MM.1S (cell line): ENCODE data around the gene KCNK16.

Source experiments
- DNase-seq: peaks from one replicate; pipeline ENCODE4 v3.0.0-alpha.2; 2015
- H2AFZ ChIP-seq: fragments of 300-600 bp; sonication (generic); 2 replicates; pipeline ENCODE4 v1.6.0; 2016; ENCODE audit warnings: antibody characterized with exemption, low read length
- H3F3A ChIP-seq: fragments of 300-600 bp; sonication (generic); 2 replicates; pipeline ENCODE4 v1.6.1; 2016; ENCODE audit warnings: mild to moderate bottlenecking, antibody characterized with exemption, low read length, moderate library complexity, mixed read lengths; ENCODE audit not compliant: insufficient read depth
- H3K27ac ChIP-seq: fragments of 300-600 bp; sonication (generic); 2 replicates; pipeline ENCODE4 v1.5.1; 2016; ENCODE audit warnings: mild to moderate bottlenecking, low read length
- H3K27me3 ChIP-seq: fragments of 300-600 bp; sonication (generic); replicated peaks from 2 replicates; pipeline ENCODE4 v1.6.0; 2016; ENCODE audit warnings: low read length; ENCODE audit not compliant: insufficient read depth
- H3K36me3 ChIP-seq: fragments of 300-600 bp; sonication (generic); replicated peaks from 2 replicates; pipeline ENCODE4 v1.6.1; 2016; ENCODE audit warnings: mild to moderate bottlenecking, low read length, mixed read lengths; ENCODE audit not compliant: insufficient read depth
- H3K4me1 ChIP-seq: fragments of 300-600 bp; sonication (generic); 2 replicates; pipeline ENCODE4 v1.6.1; 2016; ENCODE audit warnings: low read length, mixed read lengths
- H3K4me2 ChIP-seq: fragments of 300-600 bp; sonication (generic); 2 replicates; pipeline ENCODE4 v1.6.0; 2016; ENCODE audit warnings: low read depth, low read length
- H3K4me3 ChIP-seq: fragments of 300-600 bp; sonication (generic); 2 replicates; pipeline ENCODE4 v1.5.1; 2016; ENCODE audit warnings: low read length, mixed read lengths
- H3K79me2 ChIP-seq: fragments of 300-600 bp; sonication (generic); 2 replicates; pipeline ENCODE4 v1.6.1; 2016; ENCODE audit warnings: mixed run types, low read length, mixed read lengths
- H3K9ac ChIP-seq: fragments of 300-600 bp; sonication (generic); 2 replicates; pipeline ENCODE4 v1.6.1; 2016; ENCODE audit warnings: low read length, mixed read lengths
- H3K9me2 ChIP-seq: fragments of 300-600 bp; sonication (generic); replicated peaks from 2 replicates; pipeline ENCODE4 v1.6.1; 2016; ENCODE audit warnings: mild to moderate bottlenecking, low read length, mixed read lengths; ENCODE audit not compliant: insufficient read depth
- H3K9me3 ChIP-seq: fragments of 300-600 bp; sonication (generic); replicated peaks from 2 replicates; pipeline ENCODE4 v1.6.1; 2016; ENCODE audit warnings: mild to moderate bottlenecking, low read length, mixed read lengths; ENCODE audit not compliant: insufficient read depth
- H4K20me1 ChIP-seq: fragments of 300-600 bp; sonication (generic); 2 replicates; pipeline ENCODE4 v1.6.1; 2016; ENCODE audit warnings: mild to moderate bottlenecking, low read length, moderate library complexity, mixed read lengths; ENCODE audit not compliant: insufficient read depth
- CTCF ChIP-seq: fragments of 300-600 bp; sonication (generic); IDR thresholded peaks from 2 replicates; pipeline ENCODE4 v1.5.1; 2016; ENCODE audit warnings: antibody characterized with exemption, low read length, mixed read lengths
- EZH2 ChIP-seq: fragments of 300-600 bp; sonication (generic); optimal IDR thresholded peaks from 2 replicates; pipeline ENCODE3; 2017; ENCODE audit warnings: low read depth, mild to moderate bottlenecking, antibody characterized with exemption, low read length, mixed read lengths
- EZH2phosphoT487 ChIP-seq: fragments of 300-600 bp; sonication (generic); IDR thresholded peaks from 2 replicates; pipeline ENCODE4 v1.6.1; 2018; ENCODE audit warnings: antibody characterized with exemption, low read length

The KCNK16 gene

GRCh38 chr6:39347206-39347605, 24.7 kb upstream of the KCNK16 start:
- H3F3A ChIP-seq = no peaks in the 10 kb centered on the region
- H3K9me3 ChIP-seq = no peaks in the 10 kb centered on the region
- H3K79me2 ChIP-seq = no peaks in the 10 kb centered on the region
- H3K4me1 ChIP-seq = no peaks in the 10 kb centered on the region
- no peaks in the 10 kb centered on the region for H4K20me1 ChIP-seq
- H3K9me2 ChIP-seq = no peaks in the 10 kb centered on the region
- H3K4me2 ChIP-seq = no peak overlapping the region
- no peaks in the 10 kb centered on the region for H3K27me3 ChIP-seq
- no peak overlapping the region for H2AFZ ChIP-seq
- no peak for DNase-seq
- no peak overlapping the region for H3K9ac ChIP-seq
- no peak overlapping the region for H3K27ac ChIP-seq
- H3K4me3 ChIP-seq = no peak overlapping the region
- TF ChIP-seq EZH2 (no peak), CTCF (no peak), EZH2phosphoT487 (no peak)
- no peaks in the 10 kb centered on the region for H3K36me3 ChIP-seq

- H2AFZ ChIP-seq = no peak overlapping the region
- DNase-seq = no peak
These were observed 22.3 kb upstream of the KCNK16 start for GRCh38 chr6:39344821-39345280.

GRCh38 chr6:39343396-39343870, 20.9 kb upstream of the KCNK16 start:
- TF ChIP-seq EZH2phosphoT487 (no peak), EZH2 (no peak), CTCF (no peak)
- H3K9me3 ChIP-seq = no peaks in the 10 kb centered on the region
- H3K9ac ChIP-seq = no peak overlapping the region
- no peaks in the 10 kb centered on the region for H3K27me3 ChIP-seq
- H2AFZ ChIP-seq = no peak overlapping the region
- no peaks in the 10 kb centered on the region for H3K36me3 ChIP-seq
- H3K79me2 ChIP-seq = no peaks in the 10 kb centered on the region
- no peaks in the 10 kb centered on the region for H3K4me1 ChIP-seq
- no peak overlapping the region for H3K4me2 ChIP-seq
- no peak overlapping the region for H3K27ac ChIP-seq
- no peaks in the 10 kb centered on the region for H3F3A ChIP-seq
- H3K4me3 ChIP-seq = no peak overlapping the region
- no peaks in the 10 kb centered on the region for H4K20me1 ChIP-seq
- DNase-seq = no peak
- no peaks in the 10 kb centered on the region for H3K9me2 ChIP-seq

More at GRCh38 chr6:39344821-39345280, 22.3 kb upstream of the KCNK16 start:
- Histone ChIP-seq H3K4me2 (no peak overlapping the region), H3K27ac (no peak overlapping the region), H3K4me3 (no peak overlapping the region), H3K4me1 (no peaks in the 10 kb centered on the region), H3K27me3 (no peaks in the 10 kb centered on the region), H4K20me1 (no peaks in the 10 kb centered on the region), H3K79me2 (no peaks in the 10 kb centered on the region), H3K9me2 (no peaks in the 10 kb centered on the region), H3F3A (no peaks in the 10 kb centered on the region), H3K36me3 (no peaks in the 10 kb centered on the region), H3K9ac (no peak overlapping the region), H3K9me3 (no peaks in the 10 kb centered on the region)
- TF ChIP-seq EZH2 = no peak
- no peak for TF ChIP-seq CTCF
- TF ChIP-seq EZH2phosphoT487 = no peak
